Epidermal melanocyte (primary cell): ENCODE measurements around the gene CALML5.

Experiments
- DNase-seq: peaks from one replicate; pipeline ENCODE4 v3.0.0; 2011; ENCODE audit warnings: low spot score; ENCODE audit not compliant: insufficient read length

CALML5 gene

DNA sequence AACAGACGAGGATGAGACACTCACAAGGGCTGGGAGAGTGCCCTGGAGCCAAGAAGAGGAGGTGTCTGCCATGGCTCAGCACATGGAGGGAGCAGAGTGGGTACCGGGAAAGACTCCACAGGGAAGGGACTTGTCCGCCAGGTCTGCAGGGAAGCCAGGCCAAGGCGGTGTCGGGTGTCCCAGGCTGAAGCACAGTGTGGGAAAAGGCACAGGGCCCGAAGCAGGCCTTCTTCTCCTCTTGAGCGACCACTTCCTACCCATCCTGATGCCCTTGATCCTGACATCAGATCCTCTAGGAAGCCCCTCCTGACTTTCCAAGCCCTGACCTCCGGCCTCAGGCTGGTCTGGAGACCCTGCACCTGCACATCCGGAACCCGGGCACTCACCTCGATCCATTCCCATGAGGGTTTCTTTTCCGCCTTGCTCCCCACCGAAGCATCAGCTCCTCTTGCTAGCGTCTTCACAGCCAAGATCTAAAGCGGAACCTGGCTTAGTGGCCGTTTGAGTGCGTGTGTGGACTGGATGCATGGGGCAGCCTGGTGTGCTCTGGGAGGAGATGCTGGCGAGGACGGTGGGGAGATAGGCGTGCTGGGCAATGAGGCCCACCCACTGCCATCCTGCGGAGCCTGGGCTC lies 33.8 kb upstream of the CALML5 start:
- no peak for DNase-seq

DNA sequence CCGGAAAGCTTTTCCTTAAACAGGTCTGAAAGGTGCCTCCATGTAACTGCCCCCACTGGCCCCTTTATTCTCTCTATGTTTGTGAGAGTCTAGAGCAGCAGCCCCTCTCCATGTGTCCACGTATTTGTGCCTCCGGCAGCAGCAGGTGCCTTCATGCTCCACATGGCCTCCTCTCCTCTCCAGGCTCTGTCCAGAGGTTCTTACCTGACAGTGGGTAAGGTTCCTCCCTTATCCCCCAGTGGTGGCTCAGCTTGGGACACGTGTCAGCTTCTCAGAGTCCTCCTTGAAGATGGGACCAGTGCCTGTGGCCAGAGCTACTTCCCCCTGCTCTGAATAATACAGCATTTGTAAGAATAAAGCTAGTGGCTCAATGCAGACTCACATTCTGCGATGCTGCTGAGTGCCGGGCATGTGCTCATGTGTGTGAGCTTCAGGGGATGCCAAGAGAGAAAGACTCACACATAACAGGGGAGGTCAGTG lies 33.3 kb upstream of the CALML5 start:
- no peak for DNase-seq

DNA sequence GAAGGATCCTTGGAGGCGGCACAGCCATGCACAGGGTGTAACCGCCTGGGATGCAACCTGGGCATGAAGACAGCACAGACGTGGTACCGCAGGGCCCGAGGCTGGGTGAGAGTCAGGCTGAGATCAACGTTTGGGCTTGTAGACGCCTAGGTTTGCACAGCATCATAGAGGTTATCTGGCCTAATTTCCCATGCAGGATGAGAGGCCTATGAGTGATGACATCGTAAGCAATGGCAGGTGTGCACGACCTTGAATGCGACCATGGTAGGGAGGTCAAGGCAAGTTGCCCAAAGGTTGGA lies 32.9 kb upstream of the CALML5 start:
- no peak for DNase-seq

DNA sequence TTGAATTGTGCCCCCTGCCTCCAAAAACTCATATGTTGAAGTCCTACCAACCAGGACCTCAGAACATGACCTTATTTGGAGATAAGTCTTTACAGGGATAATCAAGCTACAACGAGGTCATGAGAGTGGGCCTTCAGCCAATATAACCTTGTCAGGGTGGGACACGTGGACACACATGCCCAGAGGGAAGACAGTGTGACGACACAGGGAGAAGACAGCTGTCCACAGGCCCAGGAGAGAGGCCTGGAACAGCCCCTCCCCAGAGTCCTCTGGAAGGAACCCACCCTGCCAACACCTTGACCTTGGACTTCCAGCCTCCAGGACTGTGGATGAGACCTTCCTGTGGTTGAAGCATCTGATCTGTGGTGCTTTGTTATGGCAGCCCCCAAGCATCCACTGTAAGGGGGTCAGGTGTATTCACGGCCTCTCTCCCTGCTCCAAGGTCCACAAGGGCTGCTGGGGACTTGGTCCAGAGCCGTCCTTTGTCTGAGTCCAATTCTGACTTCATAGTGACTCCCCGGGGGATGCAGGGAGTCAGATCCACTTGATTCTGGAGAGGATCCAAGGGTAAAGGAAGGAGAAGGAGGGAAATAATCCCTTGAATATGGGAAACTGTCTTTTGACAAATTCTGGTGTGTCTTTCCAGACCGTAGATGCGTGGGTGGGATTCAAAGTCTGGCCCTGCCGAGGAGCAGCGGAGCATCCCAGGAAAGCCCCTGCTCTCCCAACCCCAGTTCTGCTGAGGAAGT lies 32.4 kb upstream of the CALML5 start:
- DNase-seq = no peak

DNA sequence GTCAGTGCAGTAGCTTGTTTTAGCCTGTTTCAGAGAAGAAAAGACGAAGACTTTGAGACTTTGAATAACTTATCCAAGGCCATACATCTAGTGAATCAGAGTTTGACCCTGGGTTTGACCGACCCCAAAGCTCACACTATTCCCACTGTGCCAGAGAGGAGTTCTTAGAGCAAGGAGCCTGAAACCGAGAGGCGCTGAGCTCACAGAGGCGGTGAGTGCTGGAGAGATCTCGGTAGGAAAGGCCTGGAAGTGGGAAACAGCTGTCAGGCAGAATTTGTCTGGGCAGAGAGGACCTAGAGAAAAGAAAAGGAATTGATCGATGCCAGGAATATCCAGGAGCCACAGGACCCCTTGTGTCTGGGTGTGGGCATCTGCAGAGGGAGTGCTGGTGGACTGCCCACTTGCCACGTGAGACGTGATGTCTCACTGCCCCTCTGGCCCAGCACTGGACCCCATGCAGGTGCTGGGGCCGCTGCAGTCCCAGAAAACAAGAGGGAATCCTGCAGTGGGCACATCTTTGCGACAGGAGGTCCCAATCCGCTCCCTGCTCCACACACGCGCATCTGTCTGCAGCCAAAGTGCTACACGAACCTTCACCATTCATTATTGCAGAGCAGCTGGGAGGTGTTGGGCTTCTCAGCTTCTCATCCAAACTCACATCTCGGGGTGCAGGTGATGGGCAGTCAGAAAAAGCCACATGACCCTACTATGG lies 31.6 kb upstream of the CALML5 start:
- no peak for DNase-seq

DNA sequence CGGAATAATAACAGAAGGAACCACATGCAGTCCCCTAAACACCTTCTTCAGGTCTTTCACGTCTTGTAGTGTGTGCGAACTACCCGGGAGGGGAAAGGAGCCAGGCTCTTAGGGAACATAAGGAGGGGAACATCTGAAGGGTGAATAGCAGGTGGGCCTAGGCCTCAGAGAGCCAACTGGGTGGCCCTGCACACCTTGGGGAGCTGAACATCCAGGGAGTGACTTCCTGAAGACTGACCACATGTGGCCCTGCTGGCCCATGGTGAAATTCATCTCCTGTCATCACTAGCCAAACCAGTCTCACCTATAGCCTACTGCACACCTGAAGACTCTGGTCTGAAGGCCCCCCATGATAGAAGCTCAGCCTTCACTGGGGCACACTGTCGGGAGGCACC lies 31.0 kb upstream of the CALML5 start:
- no peak for DNase-seq

DNA sequence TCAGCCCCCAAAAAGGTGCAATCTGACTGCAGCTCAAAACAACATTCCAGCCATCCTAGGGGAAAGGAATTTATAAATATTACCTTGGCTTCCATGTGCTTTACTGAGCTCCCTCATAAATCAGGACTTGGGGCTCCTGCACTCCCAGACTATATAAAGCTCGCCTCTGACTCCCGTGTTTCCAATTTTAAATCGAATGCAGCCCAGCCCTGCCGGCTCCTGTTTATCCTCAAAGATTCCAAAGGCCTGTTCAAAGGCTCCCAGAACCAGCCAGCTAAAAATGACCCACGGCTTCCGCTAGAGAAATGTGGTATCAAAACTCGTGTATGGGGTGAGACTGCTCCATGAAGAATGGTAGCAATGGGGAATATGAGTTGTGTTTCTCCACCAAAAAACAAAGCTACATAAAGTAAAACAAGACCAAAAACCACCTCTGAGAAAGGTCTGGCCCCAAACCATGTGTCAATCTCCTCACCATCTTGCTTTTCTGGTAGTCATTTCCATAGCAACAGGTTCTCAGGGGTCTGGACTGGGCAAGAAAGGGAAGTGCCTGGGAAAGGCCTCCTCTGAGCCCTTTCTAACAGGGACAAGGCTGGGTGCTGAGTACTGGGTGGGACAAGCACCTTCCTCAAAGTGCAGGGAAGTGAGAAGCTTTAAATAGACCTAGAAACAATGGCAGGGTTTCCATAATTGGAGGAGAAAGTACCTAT lies 30.5 kb upstream of the CALML5 start:
- no peak for DNase-seq

DNA sequence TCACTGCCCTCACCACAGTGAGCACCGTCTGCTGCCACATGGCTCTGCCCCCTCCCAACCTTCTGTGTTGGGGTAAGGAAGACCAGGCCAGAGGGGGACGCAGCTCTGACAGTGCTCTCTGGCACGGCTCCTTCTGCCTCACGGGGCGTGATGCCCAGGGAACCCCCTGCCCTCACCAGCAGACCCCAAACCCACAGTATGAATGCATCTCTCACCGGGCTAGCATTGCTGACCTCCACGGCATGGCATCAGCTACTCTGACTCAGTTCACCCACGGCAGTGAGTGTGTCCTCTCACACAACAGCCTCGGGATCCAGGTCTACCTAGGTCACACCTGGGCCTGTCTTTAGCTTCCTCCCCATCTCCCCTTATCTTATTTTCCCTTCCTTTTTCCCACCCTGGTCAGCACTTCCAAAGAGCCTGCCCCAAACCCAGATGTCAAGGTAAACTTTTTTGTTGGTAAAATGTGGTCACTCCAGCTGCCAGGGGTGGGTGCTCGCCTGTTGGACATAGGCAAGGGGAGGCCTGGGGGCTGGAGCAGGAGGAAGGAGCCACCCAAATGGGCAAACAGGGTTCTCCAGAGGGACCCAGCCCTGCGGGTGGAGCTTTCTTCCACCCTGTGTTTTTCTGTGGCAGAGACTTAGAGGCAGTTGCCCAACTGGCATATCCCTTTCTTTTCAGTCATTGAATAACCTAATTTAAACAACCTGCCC lies 29.8 kb upstream of the CALML5 start:
- DNase-seq = no peak

DNA sequence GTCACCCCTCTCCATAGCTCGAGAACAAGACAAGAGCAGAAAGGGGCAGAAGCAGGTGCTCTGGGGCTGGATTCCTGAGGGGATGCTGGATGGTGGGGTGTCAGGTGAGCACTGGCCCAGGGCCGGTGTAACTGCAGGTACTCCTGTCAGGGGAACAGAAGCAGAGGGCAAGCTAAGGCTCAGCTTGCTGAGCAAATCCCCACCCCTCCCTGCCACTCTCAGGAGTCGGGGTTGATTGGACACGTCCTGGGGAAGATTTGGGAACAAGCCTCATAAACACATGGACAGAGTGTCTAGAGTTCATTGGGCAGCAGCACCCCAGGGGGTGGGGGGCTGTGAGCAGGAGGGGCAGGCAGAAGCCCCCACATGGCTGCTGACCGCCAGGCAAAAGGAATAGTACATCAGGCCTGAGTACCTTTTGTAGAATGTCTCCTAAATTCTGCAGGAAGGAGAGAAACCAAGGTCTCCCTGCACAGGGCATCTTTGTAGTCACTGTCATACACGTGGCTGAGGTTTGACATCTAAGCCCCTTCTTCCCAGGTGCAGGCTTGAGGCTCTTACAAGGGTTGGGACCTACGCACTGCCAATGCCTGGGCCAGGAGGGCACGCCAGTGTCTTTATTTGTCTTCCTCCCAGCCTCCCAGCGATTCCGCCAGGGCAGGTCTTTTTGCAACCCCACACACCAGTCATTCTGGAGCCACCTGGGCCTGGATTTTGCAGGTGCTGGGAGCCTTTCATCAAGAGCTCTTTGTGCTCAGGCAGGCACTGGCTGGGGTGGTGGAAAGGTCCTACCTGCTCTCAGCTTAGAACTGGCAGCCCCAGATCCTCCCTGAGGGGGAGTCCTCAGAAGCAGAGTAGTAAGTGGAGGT lies 28.2 kb upstream of the CALML5 start:
- DNase-seq = no peak

DNA sequence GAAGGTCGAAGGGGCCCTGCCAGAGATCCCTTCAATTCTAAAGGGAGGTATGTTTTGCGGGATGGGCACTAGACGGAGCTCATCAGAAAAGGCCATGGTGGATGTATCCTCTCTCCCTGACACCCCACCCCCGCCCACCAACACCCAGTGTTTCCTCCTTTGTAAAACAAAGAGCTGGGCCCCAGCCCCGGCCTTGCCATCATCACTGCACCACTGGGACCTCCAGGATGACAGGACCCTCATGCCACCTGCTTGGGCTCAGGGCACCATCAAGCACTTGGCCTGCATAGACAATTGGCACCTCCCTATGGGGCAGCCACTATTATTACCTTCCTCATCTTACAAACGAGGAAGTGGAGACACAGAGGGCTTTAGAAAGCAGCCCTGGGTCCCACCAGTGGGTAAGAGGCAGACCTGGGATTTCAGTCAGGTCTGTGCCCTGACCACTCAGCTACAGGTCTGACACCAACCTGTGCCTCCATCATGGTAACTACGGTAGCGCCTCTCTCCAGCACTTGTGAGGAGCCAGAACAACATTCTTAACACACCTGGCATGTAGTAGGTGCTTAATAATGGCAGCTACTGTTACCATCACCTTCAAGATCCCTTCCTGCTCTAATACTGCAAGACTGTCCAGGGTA lies 27.4 kb upstream of the CALML5 start:
- no peak for DNase-seq

DNA sequence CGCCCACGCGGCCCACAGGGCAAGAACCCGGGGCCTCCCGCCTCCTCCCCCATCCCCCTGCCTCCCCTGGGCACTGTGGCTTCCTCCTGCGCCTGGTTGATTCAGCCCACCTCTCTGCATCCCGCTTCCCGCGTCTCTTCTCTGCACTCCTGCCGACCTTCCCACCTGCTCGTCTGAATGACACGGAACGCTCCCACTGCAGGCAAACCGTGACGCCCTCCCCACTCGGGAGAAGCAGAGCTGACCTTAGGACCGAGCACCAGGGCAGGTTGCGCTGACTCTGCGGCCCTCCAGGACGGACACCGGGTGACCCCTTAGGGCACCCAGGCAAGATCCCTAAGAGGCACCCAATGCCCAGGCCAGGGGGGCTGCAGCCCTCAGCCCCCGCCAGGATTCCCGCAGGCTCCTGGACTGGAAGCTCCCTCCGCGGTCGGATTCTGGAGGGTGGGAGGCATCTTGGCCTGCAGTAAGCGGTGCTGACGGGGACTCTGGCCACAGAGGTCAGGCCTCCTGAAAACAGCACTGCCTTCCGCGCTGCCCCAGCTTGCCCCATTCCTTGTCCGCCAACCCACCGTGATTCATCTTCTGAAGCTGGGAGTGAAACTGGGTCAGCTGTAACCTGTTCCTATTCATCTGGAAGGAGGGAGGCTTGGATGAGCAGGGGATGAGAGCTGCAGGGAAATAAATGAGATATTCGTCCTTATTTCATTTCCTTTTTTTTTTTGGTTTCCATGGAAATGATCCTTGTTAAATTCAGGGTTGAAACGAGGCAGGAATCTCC lies 26.4 kb upstream of the CALML5 start:
- no peak for DNase-seq

DNA sequence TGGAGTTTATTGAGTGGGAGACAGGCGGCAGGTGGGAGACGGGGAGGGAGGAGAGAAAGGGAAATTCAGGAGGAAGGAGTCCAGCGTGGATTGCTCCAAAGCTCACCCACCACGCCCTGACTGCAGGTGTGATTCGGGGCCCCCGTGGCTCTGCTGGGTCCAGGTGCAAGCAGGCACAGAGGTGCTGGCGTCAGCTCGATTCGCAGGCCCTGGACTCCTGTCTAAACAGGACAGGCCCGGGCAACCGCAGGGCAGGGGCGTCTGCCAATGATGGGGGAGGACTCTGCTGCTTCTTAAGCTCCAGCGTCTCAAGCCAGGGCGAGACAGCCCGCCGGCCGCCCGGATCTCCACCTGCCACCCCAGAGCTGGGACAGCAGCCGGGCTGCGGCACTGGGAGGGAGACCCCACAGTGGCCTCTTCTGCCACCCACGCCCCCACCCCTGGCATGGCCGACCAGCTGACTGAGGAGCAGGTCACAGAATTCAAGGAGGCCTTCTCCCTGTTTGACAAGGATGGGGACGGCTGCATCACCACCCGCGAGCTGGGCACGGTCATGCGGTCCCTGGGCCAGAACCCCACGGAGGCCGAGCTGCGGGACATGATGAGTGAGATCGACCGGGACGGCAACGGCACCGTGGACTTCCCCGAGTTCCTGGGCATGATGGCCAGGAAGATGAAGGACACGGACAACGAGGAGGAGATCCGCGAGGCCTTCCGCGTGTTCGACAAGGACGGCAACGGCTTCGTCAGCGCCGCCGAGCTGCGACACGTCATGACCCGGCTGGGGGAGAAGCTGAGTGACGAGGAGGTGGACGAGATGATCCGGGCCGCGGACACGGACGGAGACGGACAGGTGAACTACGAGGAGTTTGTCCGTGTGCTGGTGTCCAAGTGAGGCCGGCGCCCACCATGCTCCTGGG lies 25.5 kb upstream of the CALML5 start, which contains the start of gene CALML3:
Gene CALML3 (plus strand): TSS at position 321 of the 920 bp plus-strand sequence. CDS start 125 bp downstream, at position 446.
- DNase-seq = no peak

DNA sequence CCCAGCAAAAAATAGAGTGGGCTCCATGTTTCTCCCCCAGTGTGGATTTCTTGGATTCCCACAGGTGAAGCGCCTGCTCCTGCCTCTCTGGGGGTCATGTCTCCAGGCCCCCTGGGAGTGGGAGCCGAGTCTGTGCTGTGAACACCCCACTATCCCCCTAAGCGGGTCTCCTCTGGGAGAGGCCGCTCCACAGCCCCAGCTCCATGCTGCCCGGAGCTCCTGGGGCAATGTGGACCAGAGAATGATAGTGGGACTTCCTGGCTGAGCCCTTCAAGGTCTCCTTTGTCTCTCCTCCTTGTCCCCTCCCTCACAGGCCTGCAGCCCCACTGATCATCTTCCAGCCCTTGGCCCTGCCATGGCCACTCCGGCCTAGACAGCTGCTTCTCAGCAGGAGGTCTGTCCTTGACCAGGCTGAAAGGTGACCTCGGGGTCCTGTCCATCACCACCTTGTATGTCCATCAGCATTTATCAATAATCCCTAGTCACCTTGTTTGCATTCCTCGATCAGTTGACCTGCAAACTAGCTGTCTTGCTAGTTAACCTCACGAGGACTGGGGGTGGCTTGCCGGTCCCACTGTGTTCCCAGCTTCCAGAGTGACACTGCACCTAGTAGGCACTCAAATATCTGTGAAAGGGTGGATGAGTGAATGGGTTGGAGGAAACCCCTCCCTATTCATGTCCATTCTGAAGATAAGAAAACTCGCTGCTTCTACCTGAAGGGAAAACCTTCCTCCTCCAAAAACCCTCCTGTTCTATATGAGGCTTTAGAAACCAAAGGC lies 24.6 kb upstream of the CALML5 start:
- DNase-seq = no peak

DNA sequence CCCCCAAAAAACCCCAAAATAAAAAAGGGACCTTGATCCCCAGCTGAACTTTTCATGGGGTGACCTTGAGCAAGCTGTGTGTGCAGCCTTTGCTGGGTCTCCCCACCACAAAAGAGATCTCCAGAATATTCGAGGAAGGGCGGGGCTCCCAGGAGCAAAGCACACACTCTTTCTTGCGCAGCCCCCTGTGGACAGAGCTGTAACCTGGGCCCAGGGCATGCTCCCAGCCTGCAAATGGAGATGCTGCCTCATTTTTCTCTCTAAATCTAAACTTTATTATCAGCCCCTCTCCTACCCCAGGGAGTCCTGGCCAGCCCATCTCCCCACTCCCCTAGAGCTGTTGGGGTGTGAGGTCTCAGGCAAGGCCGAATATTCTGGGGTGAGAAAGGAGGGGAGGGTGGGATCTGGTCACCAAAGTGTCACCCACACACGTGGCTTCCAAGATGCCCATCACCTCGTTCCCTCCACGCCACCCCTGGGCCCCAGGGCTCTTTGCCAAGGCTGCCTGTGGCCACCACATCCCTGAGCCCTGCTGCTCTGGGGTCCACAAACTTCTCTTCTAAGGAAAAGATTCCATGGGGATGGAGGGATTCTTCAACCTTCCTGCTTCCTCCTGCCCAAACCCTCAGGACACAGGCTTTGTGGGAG lies 23.7 kb upstream of the CALML5 start:
- no peak for DNase-seq

DNA sequence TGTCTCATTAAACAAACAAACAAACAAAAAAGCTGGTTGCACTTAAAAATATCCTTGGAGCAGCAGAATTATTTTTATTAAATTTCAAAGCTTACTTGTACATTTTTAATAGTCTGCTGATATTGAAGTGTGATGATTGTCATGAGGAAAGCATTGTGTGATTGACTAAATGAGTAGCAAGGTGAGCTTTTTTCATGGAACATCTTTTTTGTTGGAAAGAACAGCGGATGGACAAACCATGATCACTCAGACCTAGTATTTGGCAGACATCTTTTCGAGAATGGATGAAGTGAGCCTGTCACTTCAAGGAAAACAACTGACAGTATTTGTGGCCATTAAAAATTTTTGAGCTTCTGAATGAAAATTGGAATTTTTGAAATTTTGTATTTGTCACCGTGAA lies 19.7 kb upstream of the CALML5 start:
- no peak for DNase-seq

DNA sequence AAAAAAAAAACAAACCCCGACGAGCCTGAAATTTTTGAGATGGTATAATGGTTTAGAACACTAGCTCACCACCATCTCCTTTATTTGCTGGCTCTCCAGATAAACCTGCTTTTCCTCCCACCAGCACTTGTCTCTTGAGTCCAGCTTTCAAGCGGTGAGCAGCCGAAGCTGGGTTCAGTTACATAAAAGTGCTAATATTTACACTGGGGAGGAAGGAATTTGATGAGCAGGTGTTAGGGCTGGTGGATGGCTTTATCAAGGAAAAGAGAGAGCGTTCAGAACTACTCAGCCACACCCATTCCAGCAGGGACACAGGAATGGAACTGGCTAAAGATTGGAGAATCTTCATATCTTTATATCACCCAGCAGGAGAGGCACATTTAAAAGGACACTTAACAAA lies 18.8 kb upstream of the CALML5 start:
- no peak for DNase-seq

DNA sequence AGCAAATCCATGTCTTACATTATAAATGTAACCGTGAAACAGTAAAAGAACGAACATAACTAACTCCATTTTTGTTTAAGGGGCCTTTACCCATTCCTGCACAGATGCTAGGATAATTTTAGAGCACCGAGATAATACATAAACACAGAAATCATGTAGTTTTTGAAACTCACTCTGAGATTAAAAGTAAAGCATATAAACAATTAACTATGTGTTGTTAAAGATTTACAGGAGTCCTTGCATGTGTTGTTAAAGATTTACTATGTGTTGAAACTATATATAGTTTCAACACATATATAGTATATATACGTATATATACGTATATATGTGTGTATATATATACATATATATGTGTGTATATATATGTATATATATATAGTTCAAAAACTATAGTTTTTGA lies 18.2 kb upstream of the CALML5 start:
- DNase-seq = no peak
